Cerebellar nuclear complex (tissue), 1 donor: ENCODE results near the gene EIF4B.

Source experiments
- DNase-seq, 2 experiments: peaks; one replicate each; lab custom pipeline; 2025; lab: John Stamatoyannopoulos, UW

Gene EIF4B

GRCh38 chr12:53068811-53069585 lies 62.7 kb downstream of the EIF4B start:
- DNase-seq = no peak

GRCh38 chr12:53069621-53070410 lies 63.6 kb downstream of the EIF4B start:
- DNase-seq = no peak

GRCh38 chr12:53070877-53071492 lies 64.7 kb downstream of the EIF4B start:
- no peak for DNase-seq

GRCh38 chr12:53071591-53072551 lies 65.6 kb downstream of the EIF4B start:
- no peak for DNase-seq

GRCh38 chr12:53073881-53074280 lies 67.6 kb downstream of the EIF4B start:
- no peak for DNase-seq

GRCh38 chr12:53074283-53074998 lies 68.2 kb downstream of the EIF4B start:
- DNase-seq = no peak

GRCh38 chr12:53074999-53075370 lies 68.7 kb downstream of the EIF4B start:
- no peak for DNase-seq

GRCh38 chr12:53076461-53076860 lies 70.2 kb downstream of the EIF4B start:
- DNase-seq = no peak

GRCh38 chr12:53077030-53077429 lies 70.8 kb downstream of the EIF4B start:
- DNase-seq = no peak

- DNase-seq = no peak
Measured at GRCh38 chr12:53078425-53079225, 72.4 kb downstream of the EIF4B start.

GRCh38 chr12:53079226-53080117 lies 73.2 kb downstream of the EIF4B start, which contains the start of gene SPRYD3:
TSS of gene SPRYD3 (minus strand) at chr12:53079390. CDS start at chr12:53079333, 57 bp downstream.
- DNase-seq = peak; percentile 87 to 90

GRCh38 chr12:53082637-53083175 lies 76.5 kb downstream of the EIF4B start:
- DNase-seq = no peak

GRCh38 chr12:53086361-53086760 lies 80.1 kb downstream of the EIF4B start:
- DNase-seq = no peak

GRCh38 chr12:53090105-53090504 lies 83.8 kb downstream of the EIF4B start:
- no peak for DNase-seq

- no peak for DNase-seq
Measured at GRCh38 chr12:53090554-53090953, 84.3 kb downstream of the EIF4B start.

GRCh38 chr12:53091756-53092155 lies 85.5 kb downstream of the EIF4B start:
- no peak for DNase-seq
